Sigmoid colon (tissue), 7 donors: ENCODE data around the gene VHLL. TPM values are rescaled to one million over a fixed set of nuclear protein-coding genes. Genes with fewer than 3 reads are reported as not detected.

ENCODE experiments used
- DNase-seq: peaks from one replicate; pipeline ENCODE4 v3.0.0-alpha.2; 2019
- H3K27ac ChIP-seq, 4 donors: fragments of 200-600 bp; sonication (generic); one replicate each; pipeline ENCODE4 v1.5.1; 2016 to 2019; ENCODE audit warnings: mild to moderate bottlenecking in 1 of 4
- H3K27me3 ChIP-seq, 3 donors: fragments of 200-600 bp; sonication (generic); one replicate each; pipeline ENCODE4 v1.5.1; 2019; ENCODE audit warnings: mild to moderate bottlenecking in 1 of 3
- H3K36me3 ChIP-seq, 4 donors: fragments of 200-600 bp; sonication (generic); one replicate each; pipeline ENCODE4 v1.5.1; 2016 to 2019
- H3K4me1 ChIP-seq, 4 donors: fragments of 200-600 bp; sonication (generic); one replicate each; pipeline ENCODE4 v1.5.1; 2017 to 2019
- H3K4me3 ChIP-seq, 4 donors: fragments of 200-600 bp; sonication (generic); one replicate each; pipeline ENCODE4 v1.5.1; 2017 to 2019; ENCODE audit warnings: mild to moderate bottlenecking in 2 of 4, moderate library complexity in 1 of 4
- H3K9me3 ChIP-seq, 4 donors: fragments of 200-600 bp in 3 of 4; sonication (generic) in 3 of 4; one replicate each; pipeline versions ENCODE4 v1.5.1 to v1.6.1; 2013 to 2019
- CTCF ChIP-seq, 4 experiments: fragments of 450-650 bp in 3 of 4; fragments of 200-600 bp in 1 of 4; IDR thresholded peaks; one replicate each; pipeline ENCODE4 v1.5.1; 2016 to 2019; ENCODE audit warnings: antibody characterized with exemption in 4 of 4, mild to moderate bottlenecking in 3 of 4, moderate library complexity in 2 of 4
- EP300 ChIP-seq, 4 donors: sonication (generic); formaldehyde crosslinking; IDR thresholded peaks; one replicate each; pipeline ENCODE4 v1.6.1; 2017; ENCODE audit warnings: antibody characterized with exemption in 4 of 4
- POLR2A ChIP-seq, 2 donors: fragments of 450-650 bp; IDR thresholded peaks; one replicate each; pipeline ENCODE4 v1.6.1; 2016; ENCODE audit warnings: antibody characterized with exemption in 2 of 2, mild to moderate bottlenecking in 2 of 2, moderate library complexity in 2 of 2
- POLR2AphosphoS5 ChIP-seq, 4 donors: sonication (generic); formaldehyde crosslinking; IDR thresholded peaks; one replicate each; pipeline ENCODE4 v1.6.1; 2017; ENCODE audit warnings: antibody characterized with exemption in 4 of 4
- WGBS, 2 donors: extraction: QIAGEN DNeasy Blood & Tissue Kit; methylation state at CpG; one replicate each; pipeline ENCODE4 v1.1.7; 2013; 5-methylcytosine and 5-hydroxymethylcytosine counted together
- intact Hi-C: fragments of 100-400 bp; cut with DNase I; formaldehyde crosslinking; loops from one replicate; pipeline ENCODE4 v1.15.1; 2023
- polyA plus RNA-seq, 3 donors: library from polyadenylated mRNA; stranded (reverse); fragments of 200-250 nt; gene quantifications; one replicate each; pipeline ENCODE4 v1.2.3, GENCODE V29; 2013
- total RNA-seq, 4 donors: library from RNA; depleted of rRNA; stranded (reverse); fragments of >200 nt; gene quantifications; one replicate each; pipeline ENCODE4 v1.1.0, GENCODE V29; 2016
- donor health status: healthy with polysubstance abuse.
- donor health status: Bipolar disorder and iron deficiency.
- donor health status: healthy.

VHLL gene
- total and polyA plus RNA-seq, 7 donors = not detected

GRCh38 chr1:156257711-156258110 is 41.4 kb downstream of the VHLL start:
- Histone ChIP-seq H3K9me3 (no peaks in the 10 kb centered on the region), H3K4me1 (no peaks in the 10 kb centered on the region), H3K27ac (no peak overlapping the region), H3K36me3 (peaks cover 34 to 100% (median 71%) of the 10 kb centered on the region in 4 donors), H3K4me3 (no peak overlapping the region), H3K27me3 (no peaks in the 10 kb centered on the region)
- DNase-seq = no peak
- intact Hi-C loops = no loop called here
- 93 to 95% methylated on average over 2 of the region's 2 CpGs for WGBS, 2 donors
- TF ChIP-seq EP300 (IDR thresholded peaks at IDR 0.05) (no peak), POLR2A (IDR thresholded peaks at IDR 0.05) (no peak), CTCF (IDR thresholded peaks at IDR 0.05) (no peak), POLR2AphosphoS5 (IDR thresholded peaks at IDR 0.05) (no peak)

GRCh38 chr1:156253634-156254033 is 45.5 kb downstream of the VHLL start:
- intact Hi-C loops = no loop called here
- 93 to 94% methylated on average over 3 of the region's 3 CpGs for WGBS, 2 donors
- Histone ChIP-seq H3K4me1 (no peaks in the 10 kb centered on the region), H3K4me3 (no peak overlapping the region), H3K9me3 (no peaks in the 10 kb centered on the region), H3K27me3 (no peaks in the 10 kb centered on the region), H3K36me3 (peaks cover 40 to 96% (median 70%) of the 10 kb centered on the region in 4 donors), H3K27ac (no peak overlapping the region)
- TF ChIP-seq POLR2A (IDR thresholded peaks at IDR 0.05) = no peak
- no peak for TF ChIP-seq POLR2AphosphoS5 (IDR thresholded peaks at IDR 0.05)
- no peak for TF ChIP-seq CTCF (IDR thresholded peaks at IDR 0.05)
- no peak for TF ChIP-seq EP300 (IDR thresholded peaks at IDR 0.05)
- DNase-seq = no peak

- no peak for TF ChIP-seq CTCF (IDR thresholded peaks at IDR 0.05)
- TF ChIP-seq POLR2AphosphoS5 (IDR thresholded peaks at IDR 0.05) = no peak
- TF ChIP-seq POLR2A (IDR thresholded peaks at IDR 0.05) = no peak
- no peak for TF ChIP-seq EP300 (IDR thresholded peaks at IDR 0.05)
- Histone ChIP-seq H3K27me3 (peaks cover 0 to 7% (median 2%) of the 10 kb centered on the region in 3 donors), H3K36me3 (peaks cover 33 to 75% (median 56%) of the 10 kb centered on the region in 4 donors), H3K9me3 (no peaks in the 10 kb centered on the region), H3K4me3 (no peak overlapping the region), H3K27ac (no peak overlapping the region), H3K4me1 (peaks cover 0 to 14% (median 12%) of the 10 kb centered on the region in 4 donors)
- intact Hi-C loops = no loop called here
- no peak for DNase-seq
- WGBS, 2 donors = 50 to 63% methylated on average over 3 of the region's 3 CpGs
These were observed 47.6 kb downstream of the VHLL start for GRCh38 chr1:156251527-156251926.

GRCh38 chr1:156249593-156249992 is 49.5 kb downstream of the VHLL start:
- H3K4me1 ChIP-seq = peaks cover 0 to 26% (median 23%) of the 10 kb centered on the region in 4 donors
- H3K4me3 ChIP-seq = no peak overlapping the region
- peaks cover 14 to 26% (median 15%) of the 10 kb centered on the region in 3 donors for H3K27me3 ChIP-seq
- H3K36me3 ChIP-seq = peaks cover 33 to 55% (median 46%) of the 10 kb centered on the region in 4 donors
- WGBS, 2 donors = 91 to 93% methylated on average over 5 of the region's 5 CpGs
- TF ChIP-seq EP300 (IDR thresholded peaks at IDR 0.05) = no peak
- no peak for TF ChIP-seq POLR2A (IDR thresholded peaks at IDR 0.05)
- TF ChIP-seq CTCF (IDR thresholded peaks at IDR 0.05) = no peak
- TF ChIP-seq POLR2AphosphoS5 (IDR thresholded peaks at IDR 0.05) = no peak
- intact Hi-C loops = no loop called here
- H3K9me3 ChIP-seq = no peaks in the 10 kb centered on the region
- H3K27ac ChIP-seq = no peak overlapping the region
- DNase-seq = no peak

Other genes with a start within 250 kb of the VHLL start
- 10 to 100 TPM; 13.9 to 23.6 (median 19.8) TPM for gene UBQLN4, start 245.5 kb downstream of the VHLL start, total RNA-seq
- 10 to 100 TPM; 11.4 to 21.5 (median 14.8) TPM for gene UBQLN4, start 245.5 kb downstream of the VHLL start, polyA plus RNA-seq
- 10 to 100 TPM; 55.4 to 86.4 (median 71.3) TPM for gene LAMTOR2, start 244.5 kb downstream of the VHLL start, total RNA-seq
- 100 to 1,000 TPM; 142 to 245 (median 199) TPM for gene LAMTOR2, start 244.5 kb downstream of the VHLL start, polyA plus RNA-seq
- not detected for gene RAB25, start 238.1 kb downstream of the VHLL start, total RNA-seq
- 100 to 1,000 TPM; 187 to 237 (median 201) TPM for gene RAB25, start 238.1 kb downstream of the VHLL start, polyA plus RNA-seq
- gene MEX3A, start 216.8 kb downstream of the VHLL start, total RNA-seq = under 1 TPM; 0.27 to 0.36 (median 0.30) TPM
- gene MEX3A, start 216.8 kb downstream of the VHLL start, polyA plus RNA-seq = 1 to 10 TPM in 1 of 3 donors, under 1 TPM in 2; 0.23 to 1.5 (median 0.60) TPM
- gene LMNA, start 184.6 kb downstream of the VHLL start, total RNA-seq = 100 to 1,000 TPM; 129 to 241 (median 196) TPM
- 100 to 1,000 TPM; 108 to 229 (median 142) TPM for gene LMNA, start 184.6 kb downstream of the VHLL start, polyA plus RNA-seq
- 1 to 10 TPM; 1.6 to 2.9 (median 1.8) TPM for gene SEMA4A, start 145.7 kb downstream of the VHLL start, total RNA-seq
- gene SEMA4A, start 145.7 kb downstream of the VHLL start, polyA plus RNA-seq = 1 to 10 TPM; 1.4 to 6.3 (median 1.8) TPM
- gene SLC25A44, start 105.2 kb downstream of the VHLL start, total RNA-seq = 10 to 100 TPM in 1 of 4 donors, 1 to 10 TPM in 3; 8.6 to 13.3 (median 9.4) TPM
- 10 to 100 TPM in 2 of 3 donors, 1 to 10 TPM in 1; 7.8 to 15.3 (median 11.8) TPM for gene SLC25A44, start 105.2 kb downstream of the VHLL start, polyA plus RNA-seq
- 10 to 100 TPM; 41.1 to 61.2 (median 50.8) TPM for gene PMF1, start 86.3 kb downstream of the VHLL start, total RNA-seq
- gene PMF1, start 86.3 kb downstream of the VHLL start, polyA plus RNA-seq = 10 to 100 TPM; 46.2 to 75.1 (median 60.7) TPM
- gene BGLAP, start 57.1 kb downstream of the VHLL start, total RNA-seq = 10 to 100 TPM in 1 of 4 donors, 1 to 10 TPM in 3; 3.9 to 15.9 (median 6.5) TPM
- gene BGLAP, start 57.1 kb downstream of the VHLL start, polyA plus RNA-seq = 1 to 10 TPM in 1 of 3 donors, not detected in 2; 1.0 TPM
- gene PAQR6, start 51.3 kb downstream of the VHLL start, total RNA-seq = 1 to 10 TPM in 3 of 4 donors, under 1 TPM in 1; 0.99 to 7.7 (median 7.2) TPM
- 1 to 10 TPM in 2 of 3 donors, under 1 TPM in 1; 0.69 to 3.4 (median 3.0) TPM for gene PAQR6, start 51.3 kb downstream of the VHLL start, polyA plus RNA-seq
- 10 to 100 TPM; 36.7 to 59.0 (median 46.5) TPM for gene SMG5, start 16.5 kb downstream of the VHLL start, total RNA-seq
- gene SMG5, start 16.5 kb downstream of the VHLL start, polyA plus RNA-seq = 10 to 100 TPM; 25.2 to 78.2 (median 30.3) TPM
- gene TMEM79, start 15.0 kb downstream of the VHLL start, total RNA-seq = 1 to 10 TPM in 2 of 4 donors, under 1 TPM in 2; 0.41 to 1.5 (median 0.91) TPM
- gene TMEM79, start 15.0 kb downstream of the VHLL start, polyA plus RNA-seq = 1 to 10 TPM; 1.8 to 5.6 (median 2.3) TPM
- gene GLMP, start 3.6 kb downstream of the VHLL start, total RNA-seq = 10 to 100 TPM; 33.3 to 49.2 (median 41.1) TPM
- gene GLMP, start 3.6 kb downstream of the VHLL start, polyA plus RNA-seq = 10 to 100 TPM; 34.8 to 53.2 (median 36.0) TPM
- 100 to 1,000 TPM; 155 to 253 (median 197) TPM for gene CCT3, start 39.0 kb upstream of the VHLL start, total RNA-seq
- 100 to 1,000 TPM in 2 of 3 donors, 10 to 100 TPM in 1; 94.3 to 155 (median 123) TPM for gene CCT3, start 39.0 kb upstream of the VHLL start, polyA plus RNA-seq
- gene TSACC, start 39.2 kb upstream of the VHLL start, total RNA-seq = 1 to 10 TPM in 1 of 4 donors, not detected in 3; 1.1 TPM
- gene TSACC, start 39.2 kb upstream of the VHLL start, polyA plus RNA-seq = under 1 TPM in 1 of 3 donors, not detected in 2; 0.48 TPM
- gene RHBG, start 69.9 kb upstream of the VHLL start, total RNA-seq = not detected
- not detected for gene RHBG, start 69.9 kb upstream of the VHLL start, polyA plus RNA-seq
- gene MEF2D, start 201.5 kb upstream of the VHLL start, total RNA-seq = 10 to 100 TPM; 39.8 to 61.6 (median 53.2) TPM
- gene MEF2D, start 201.5 kb upstream of the VHLL start, polyA plus RNA-seq = 10 to 100 TPM; 13.2 to 31.2 (median 22.9) TPM